H4 (cell line): ENCODE data around the gene OGA. TPM values are rescaled to one million over a fixed set of nuclear protein-coding genes. Genes with fewer than 3 reads are reported as not detected.

Experiments
- DNase-seq: peaks from one replicate; pipeline ENCODE4 v3.0.0-alpha.2; 2015; ENCODE audit warnings: low spot score
- total RNA-seq: library from RNA; depleted of rRNA; stranded (reverse); fragments of >200 nt; shearing (Covaris generic); gene quantifications from 2 replicates; pipeline ENCODE4 v1.2.3, GENCODE V29; 2014; rRNA removed

OGA gene
- total RNA-seq, 1 experiment from 2014 or later, result 45.3 TPM

DNA sequence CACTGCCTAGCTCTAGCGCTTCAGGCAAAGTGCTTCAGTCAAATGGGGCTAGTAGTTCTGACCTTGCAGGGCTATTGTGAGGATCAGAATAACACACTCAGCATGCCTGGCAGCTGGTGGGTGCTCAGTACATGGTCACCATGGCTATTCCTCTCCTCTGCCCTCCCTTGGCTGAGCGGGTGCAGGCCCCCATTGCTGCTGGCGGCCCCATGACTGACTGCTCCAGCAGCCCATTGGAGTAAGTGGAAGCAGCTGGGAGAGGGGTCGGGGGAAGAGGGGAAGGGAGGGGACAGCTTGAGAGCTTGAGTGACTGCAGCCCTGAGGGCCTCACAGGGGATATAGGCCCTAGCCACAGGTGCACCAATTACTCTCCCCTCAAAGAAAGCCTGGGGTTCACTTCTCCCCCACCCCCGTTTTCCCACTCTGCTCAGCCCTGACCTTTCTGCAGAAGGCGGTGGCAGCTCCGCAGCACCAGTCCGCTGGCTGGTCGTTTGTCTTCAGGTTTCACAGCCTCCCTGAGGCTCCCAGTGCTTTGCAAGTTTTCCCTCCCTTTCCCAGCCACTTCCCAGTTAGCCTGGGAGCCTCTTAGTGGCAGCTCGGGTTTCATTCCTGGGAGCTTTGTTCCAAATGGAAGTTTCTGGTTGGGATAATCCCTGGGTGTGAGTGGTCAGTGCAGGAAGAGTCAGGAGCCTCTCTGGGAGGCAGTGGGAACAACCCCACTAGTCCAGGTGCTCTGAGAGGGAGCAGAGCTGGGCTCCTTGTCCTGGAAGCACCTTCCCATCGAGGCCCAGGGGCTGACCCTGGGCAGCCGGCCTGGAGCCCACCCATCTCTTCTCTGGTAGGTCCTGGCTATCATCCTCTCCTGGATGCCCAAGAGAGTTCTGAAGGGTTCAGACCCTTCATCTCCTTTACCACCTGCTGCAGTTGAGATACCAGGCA, 58.7 kb downstream of the OGA start:
- no peak for DNase-seq

DNA sequence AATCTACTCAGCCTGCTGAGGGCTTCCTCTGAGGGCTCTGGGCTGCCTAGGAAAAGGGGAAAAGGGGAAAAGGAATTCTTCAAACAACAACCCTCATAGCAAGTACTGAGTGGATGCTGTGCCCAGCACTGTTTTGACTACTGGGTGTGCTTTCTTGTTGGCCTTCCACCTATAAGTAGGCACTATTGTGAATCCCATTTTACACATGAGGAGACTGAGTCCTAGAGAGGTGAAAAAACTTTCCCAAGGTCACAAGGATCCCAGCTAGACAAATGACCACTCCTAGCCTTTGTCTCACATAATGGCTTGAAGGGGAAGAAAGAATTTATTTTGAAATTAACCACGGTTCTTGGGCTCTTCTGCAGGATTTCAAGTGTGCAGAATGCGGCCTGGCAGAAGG, 59.4 kb downstream of the OGA start:
- no peak for DNase-seq

- DNase-seq, result no peak
Measured at GRCh38 chr10:101752241-101752640, 66.0 kb downstream of the OGA start.

GRCh38 chr10:101749047-101750016, 68.9 kb downstream of the OGA start:
- no peak for DNase-seq

GRCh38 chr10:101748496-101748895, 69.7 kb downstream of the OGA start:
- no peak for DNase-seq

- no peak for DNase-seq
Measured at GRCh38 chr10:101745074-101745696, 73.1 kb downstream of the OGA start.

DNA sequence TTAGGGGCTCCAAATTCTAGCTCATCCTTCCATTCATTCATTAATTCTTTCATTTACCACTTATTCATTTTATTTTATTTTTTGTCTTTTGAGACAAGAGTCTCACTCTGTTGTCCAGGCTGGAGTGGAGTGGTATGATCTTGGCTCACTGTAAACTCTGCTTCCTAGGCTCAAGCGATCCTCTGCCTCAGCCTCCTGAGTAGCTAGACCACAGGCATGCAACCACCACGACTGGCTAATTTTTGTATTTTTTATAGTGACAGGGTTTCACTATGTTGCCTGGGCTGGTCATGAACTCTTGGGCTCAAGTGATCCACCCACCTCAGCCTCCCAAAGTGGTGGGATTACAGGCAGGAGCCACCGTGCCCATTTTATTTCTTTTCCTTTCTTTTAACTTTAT, 74.0 kb downstream of the OGA start:
- no peak for DNase-seq

GRCh38 chr10:101741938-101742337, 76.3 kb downstream of the OGA start:
- DNase-seq, result no peak

DNA sequence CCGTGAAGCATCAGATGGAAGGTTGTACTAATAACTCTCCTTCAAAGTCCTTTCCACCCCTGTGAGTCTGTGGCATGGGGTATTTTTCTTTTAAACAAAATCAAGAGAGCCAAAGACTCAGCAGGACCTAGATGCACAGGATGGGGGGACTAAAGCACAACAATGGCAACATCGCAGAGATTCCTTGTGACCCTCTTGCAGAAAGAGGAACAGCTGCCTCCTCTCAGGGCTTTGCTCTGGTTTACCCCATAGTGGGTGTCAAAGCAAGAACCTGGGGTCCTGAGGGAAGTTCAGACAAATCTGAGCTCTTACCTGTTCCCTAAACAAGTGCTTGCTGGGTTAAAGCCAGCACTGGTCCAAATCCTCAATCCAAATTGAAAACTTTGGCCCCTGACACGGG, 81.6 kb downstream of the OGA start:
- no peak for DNase-seq

Other genes with a start within 250 kb of the OGA start
- 2.7 and 5.8 TPM in 2 replicates for gene POLL, start 230.2 kb downstream of the OGA start, total RNA-seq
- gene DPCD, start 230.1 kb downstream of the OGA start, total RNA-seq, result 35.6 and 62.3 TPM in 2 replicates
- gene FBXW4, start 123.3 kb downstream of the OGA start, total RNA-seq, result 7.1 and 7.7 TPM in 2 replicates
- gene FGF8, start 42.3 kb downstream of the OGA start, total RNA-seq, result not detected in 2 replicates
- 98.0 and 99.4 TPM in 2 replicates for gene NPM3, start 35.0 kb downstream of the OGA start, total RNA-seq
- not detected in 2 replicates for gene KCNIP2, start 25.4 kb upstream of the OGA start, total RNA-seq
- gene ARMH3, start 237.7 kb upstream of the OGA start, total RNA-seq, result 3.1 and 6.3 TPM in 2 replicates
- gene HPS6, start 246.9 kb upstream of the OGA start, total RNA-seq, result 6.3 and 16.8 TPM in 2 replicates